ENCODE measurements around the gene IKBKE.

GRCh38 chr1:206503591-206504362 is 33.5 kb downstream of the IKBKE start:
- TF ChIP-seq POLR2AphosphoS5 (IDR thresholded peaks at IDR 0.05; ENCODE audit: low read depth, low read length) (no peak), POLR2A (IDR thresholded peaks at IDR 0.05; ENCODE audit: low read depth, low read length) (no peak), TAF1 (IDR thresholded peaks at IDR 0.05; ENCODE audit: low read depth, low read length) (no peak), POU2F2 (IDR thresholded peaks at IDR 0.05; ENCODE audit: low read depth, low read length) (no peak), SPI1 (IDR thresholded peaks at IDR 0.05; ENCODE audit: low read depth, low read length) (no peak), PAX5 (IDR thresholded peaks at IDR 0.05; ENCODE audit: insufficient read depth, low read length, severe bottlenecking) (no peak)
